GM12878 (cell line): Measurements from ENCODE around the gene MAK. TPM values are rescaled to one million over a fixed set of nuclear protein-coding genes. Genes with fewer than 3 reads are reported as not detected.
A peak's percentile ranks its signal among the peaks of the same experiment; 100 is the strongest.

Experiments used
- BACH1 ChIP-seq: fragments of 450-650 bp; IDR thresholded peaks from 2 replicates; pipeline ENCODE4 v1.6.1; 2017; ENCODE audit warnings: mild to moderate bottlenecking, borderline replicate concordance
- BHLHE40 ChIP-seq, 2 experiments: fragments of 450-650 bp in 1 of 2; IDR thresholded peaks; 2 replicates each; pipeline ENCODE4 v1.6.1; 2011 to 2017; ENCODE audit warnings: low read depth in 2 of 2, borderline replicate concordance in 1 of 2, improper control_type of control experiment in 1 of 2, low read length in 1 of 2, mild to moderate bottlenecking in 1 of 2
- CEBPB ChIP-seq, 2 experiments: fragments of 150-350 bp in 1 of 2; IDR thresholded peaks; 2 replicates each; pipeline ENCODE4 v1.6.1; 2012 to 2014; ENCODE audit warnings: low read depth in 2 of 2, low read length in 2 of 2, borderline replicate concordance in 1 of 2, inconsistent platforms in 1 of 2
- DPF2 ChIP-seq: fragments of 450-650 bp; IDR thresholded peaks from 2 replicates; pipeline ENCODE4 v1.6.1; 2017; ENCODE audit warnings: mild to moderate bottlenecking
- EED ChIP-seq: sonication (generic); IDR thresholded peaks from 2 replicates; pipeline ENCODE4 v1.6.1; 2016; ENCODE audit warnings: antibody characterized with exemption, low read depth
- FOXK2 ChIP-seq: fragments of 450-650 bp; IDR thresholded peaks from 2 replicates; pipeline ENCODE4 v1.6.1; 2017; ENCODE audit warnings: mild to moderate bottlenecking, moderate library complexity
- HDAC6 ChIP-seq: fragments of 200-600 bp; sonication (generic); IDR thresholded peaks from one replicate; pipeline ENCODE4 v1.8.0; 2017; ENCODE audit warnings: antibody characterized with exemption; ENCODE audit not compliant: unreplicated experiment
- KDM1A ChIP-seq: fragments of 200-600 bp; sonication (generic); IDR thresholded peaks from 2 replicates; pipeline ENCODE4 v1.6.1; 2016; ENCODE audit warnings: borderline replicate concordance
- MTA3 ChIP-seq: IDR thresholded peaks from 2 replicates; pipeline ENCODE4 v1.6.1; 2012; ENCODE audit warnings: low read length, inconsistent platforms, borderline replicate concordance
- MYB ChIP-seq: fragments of 150-350 bp; IDR thresholded peaks from 2 replicates; pipeline ENCODE4 v1.6.1; 2014; ENCODE audit warnings: mild to moderate bottlenecking, low read depth, low read length, borderline replicate concordance
- NRF1 ChIP-seq: conservative IDR thresholded peaks from 2 replicates; pipeline ENCODE4 v1.6.1; 2011; ENCODE audit warnings: mild to moderate bottlenecking, low read depth, low read length, improper control_type of control experiment
- PAX8 ChIP-seq: fragments of 450-650 bp; IDR thresholded peaks from 2 replicates; pipeline ENCODE4 v1.6.1; 2017; ENCODE audit warnings: mild to moderate bottlenecking, moderate library complexity
- PML ChIP-seq: IDR thresholded peaks from 2 replicates; pipeline ENCODE4 v1.6.1; 2012; ENCODE audit warnings: low read length, inconsistent platforms
- POLR2AphosphoS5 ChIP-seq: IDR thresholded peaks from 2 replicates; pipeline ENCODE4 v1.6.1; 2011; ENCODE audit warnings: mild to moderate bottlenecking, low read length, inconsistent platforms
- RB1 ChIP-seq: fragments of 450-650 bp; formaldehyde crosslinking; IDR thresholded peaks from 2 replicates; pipeline ENCODE4 v1.6.1; 2017; ENCODE audit warnings: mild to moderate bottlenecking, borderline replicate concordance
- RBBP5 ChIP-seq: fragments of 200-600 bp; sonication (generic); conservative IDR thresholded peaks from 2 replicates; pipeline ENCODE4 v1.6.1; 2016
- RFX5 ChIP-seq: IDR thresholded peaks from 2 replicates; pipeline ENCODE4 v1.6.1; 2011; ENCODE audit warnings: low read depth, low read length, improper control_type of control experiment
- SUPT20H ChIP-seq: IDR thresholded peaks from 2 replicates; pipeline ENCODE4 v1.6.1; 2011; ENCODE audit warnings: low read depth, mild to moderate bottlenecking, low read length, moderate library complexity, borderline replicate concordance; ENCODE audit not compliant: control insufficient read depth
- TBL1XR1 ChIP-seq: IDR thresholded peaks from 2 replicates; pipeline ENCODE4 v1.6.1; 2012; ENCODE audit warnings: low read depth, low read length, improper control_type of control experiment
- ZSCAN29 ChIP-seq: fragments of 450-650 bp; IDR thresholded peaks from 2 replicates; pipeline ENCODE4 v1.6.1; 2017; ENCODE audit warnings: mild to moderate bottlenecking, moderate library complexity
- polyA plus RNA-seq, 11 experiments: library from polyadenylated mRNA; depleted of rRNA in 4 of 11; unstranded in 6 of 11; stranded (reverse) in 5 of 11; fragments of >200 nt; fragmentation: Nextera tagmentation in 4 of 11; fragmentation: Illumina TruSeq in 1 of 11; extraction: Ambion mirVana in 4 of 11; extraction: Trizol in 1 of 11; gene quantifications; 1 replicate in 1 of 11; 2 replicates in 10 of 11; pipeline versions ENCODE4 v1.2.1 to v1.2.3, GENCODE V29; 2011 to 2016; ENCODE audit warnings: inconsistent platforms in 2 of 11, missing spikeins in 2 of 11, low read depth in 1 of 11
- total RNA-seq, 4 experiments: library from RNA; depleted of rRNA in 3 of 4; stranded (reverse); fragments of >200 nt in 3 of 4; fragmentation: Illumina TruSeq in 1 of 4; extraction: Trizol in 1 of 4; gene quantifications; 2 replicates each; pipeline versions ENCODE4 v1.2.1 to v1.2.3, GENCODE V29; 2013 to 2021
- TF ChIP-seq, protein P1 (sequence below): fragments of 150-350 bp; IDR thresholded peaks from 2 replicates; pipeline ENCODE4 v1.6.1; 2014; ENCODE audit warnings: mild to moderate bottlenecking, low read depth, low read length
- TF ChIP-seq, protein P2 (sequence below): fragments of 450-650 bp; IDR thresholded peaks from 2 replicates; pipeline ENCODE4 v1.6.1; 2016; ENCODE audit warnings: mild to moderate bottlenecking, moderate library complexity, borderline replicate concordance
- TF ChIP-seq, protein P3 (sequence below): fragments of 450-650 bp; conservative IDR thresholded peaks from 2 replicates; pipeline ENCODE4 v1.6.1; 2017; ENCODE audit warnings: mild to moderate bottlenecking, moderate library complexity
- TF ChIP-seq, protein P4 (sequence below): IDR thresholded peaks from 2 replicates; pipeline ENCODE4 v1.6.1; 2011; ENCODE audit warnings: low read depth, mild to moderate bottlenecking, low read length, moderate library complexity, borderline replicate concordance; ENCODE audit errors: extremely low read depth

The MAK gene
- total and polyA plus RNA-seq, 10 of the 15 experiments (the other 5 are each of a cell fraction or from before 2014, with no cell fraction given) = 0.01 to 0.90 (median 0.13) TPM; not detected in 1

DNA sequence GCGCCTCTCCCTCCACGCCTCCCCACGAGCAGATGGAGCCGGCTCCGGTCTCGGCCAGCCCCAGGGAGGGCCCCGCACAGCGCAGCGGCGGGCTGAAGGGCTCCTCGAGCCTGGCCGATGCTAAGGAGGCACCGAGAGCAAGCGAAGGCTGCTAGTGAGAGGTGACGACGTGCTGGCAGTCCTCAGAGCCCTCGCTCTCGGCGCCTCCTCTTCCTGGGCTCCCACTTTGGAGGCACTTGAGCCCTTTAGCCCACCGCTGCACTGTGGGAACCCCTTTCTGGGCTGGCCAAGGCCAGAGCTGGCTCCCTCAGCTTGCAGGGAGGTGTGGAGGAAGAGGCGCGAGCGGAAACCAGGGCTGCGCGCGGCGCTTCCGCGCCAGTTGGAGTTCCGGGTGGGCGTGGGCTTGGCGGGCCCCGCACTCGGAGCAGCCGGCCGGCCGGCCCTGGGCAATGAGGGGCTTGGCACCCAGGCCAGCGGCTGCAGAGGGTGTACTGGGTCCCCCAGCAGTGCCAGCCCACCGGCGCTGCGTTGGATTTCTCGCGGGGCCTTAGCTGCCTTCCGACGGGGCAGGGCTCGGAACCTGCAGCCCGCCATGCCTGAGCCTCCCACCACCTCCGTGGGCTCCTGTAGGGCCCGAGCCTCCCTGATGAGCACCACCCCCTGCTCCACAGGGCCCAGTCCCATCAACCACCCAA, 117.9 kb downstream of the MAK start (continued):
- TF ChIP-seq, protein P1, sequence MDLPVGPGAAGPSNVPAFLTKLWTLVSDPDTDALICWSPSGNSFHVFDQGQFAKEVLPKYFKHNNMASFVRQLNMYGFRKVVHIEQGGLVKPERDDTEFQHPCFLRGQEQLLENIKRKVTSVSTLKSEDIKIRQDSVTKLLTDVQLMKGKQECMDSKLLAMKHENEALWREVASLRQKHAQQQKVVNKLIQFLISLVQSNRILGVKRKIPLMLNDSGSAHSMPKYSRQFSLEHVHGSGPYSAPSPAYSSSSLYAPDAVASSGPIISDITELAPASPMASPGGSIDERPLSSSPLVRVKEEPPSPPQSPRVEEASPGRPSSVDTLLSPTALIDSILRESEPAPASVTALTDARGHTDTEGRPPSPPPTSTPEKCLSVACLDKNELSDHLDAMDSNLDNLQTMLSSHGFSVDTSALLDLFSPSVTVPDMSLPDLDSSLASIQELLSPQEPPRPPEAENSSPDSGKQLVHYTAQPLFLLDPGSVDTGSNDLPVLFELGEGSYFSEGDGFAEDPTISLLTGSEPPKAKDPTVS = no peak
- no peak for TF ChIP-seq FOXK2
- TF ChIP-seq, protein P2, sequence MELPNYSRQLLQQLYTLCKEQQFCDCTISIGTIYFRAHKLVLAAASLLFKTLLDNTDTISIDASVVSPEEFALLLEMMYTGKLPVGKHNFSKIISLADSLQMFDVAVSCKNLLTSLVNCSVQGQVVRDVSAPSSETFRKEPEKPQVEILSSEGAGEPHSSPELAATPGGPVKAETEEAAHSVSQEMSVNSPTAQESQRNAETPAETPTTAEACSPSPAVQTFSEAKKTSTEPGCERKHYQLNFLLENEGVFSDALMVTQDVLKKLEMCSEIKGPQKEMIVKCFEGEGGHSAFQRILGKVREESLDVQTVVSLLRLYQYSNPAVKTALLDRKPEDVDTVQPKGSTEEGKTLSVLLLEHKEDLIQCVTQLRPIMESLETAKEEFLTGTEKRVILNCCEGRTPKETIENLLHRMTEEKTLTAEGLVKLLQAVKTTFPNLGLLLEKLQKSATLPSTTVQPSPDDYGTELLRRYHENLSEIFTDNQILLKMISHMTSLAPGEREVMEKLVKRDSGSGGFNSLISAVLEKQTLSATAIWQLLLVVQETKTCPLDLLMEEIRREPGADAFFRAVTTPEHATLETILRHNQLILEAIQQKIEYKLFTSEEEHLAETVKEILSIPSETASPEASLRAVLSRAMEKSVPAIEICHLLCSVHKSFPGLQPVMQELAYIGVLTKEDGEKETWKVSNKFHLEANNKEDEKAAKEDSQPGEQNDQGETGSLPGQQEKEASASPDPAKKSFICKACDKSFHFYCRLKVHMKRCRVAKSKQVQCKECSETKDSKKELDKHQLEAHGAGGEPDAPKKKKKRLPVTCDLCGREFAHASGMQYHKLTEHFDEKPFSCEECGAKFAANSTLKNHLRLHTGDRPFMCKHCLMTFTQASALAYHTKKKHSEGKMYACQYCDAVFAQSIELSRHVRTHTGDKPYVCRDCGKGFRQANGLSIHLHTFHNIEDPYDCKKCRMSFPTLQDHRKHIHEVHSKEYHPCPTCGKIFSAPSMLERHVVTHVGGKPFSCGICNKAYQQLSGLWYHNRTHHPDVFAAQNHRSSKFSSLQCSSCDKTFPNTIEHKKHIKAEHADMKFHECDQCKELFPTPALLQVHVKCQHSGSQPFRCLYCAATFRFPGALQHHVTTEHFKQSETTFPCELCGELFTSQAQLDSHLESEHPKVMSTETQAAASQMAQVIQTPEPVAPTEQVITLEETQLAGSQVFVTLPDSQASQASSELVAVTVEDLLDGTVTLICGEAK = peak; percentile 28; the same call in 1 of the 2 replicates
- TF ChIP-seq MTA3 = no peak
- TF ChIP-seq EED = no peak
- TF ChIP-seq RFX5 = no peak
- no peak for TF ChIP-seq NRF1
- no peak for TF ChIP-seq PAX8
- TF ChIP-seq RBBP5 = no peak
- no peak for TF ChIP-seq CEBPB (IDR thresholded peaks at IDR 0.05; ENCODE audit: borderline replicate concordance in 1 of 2, low read depth in 2 of 2, low read length in 2 of 2)
- no peak for TF ChIP-seq MYB
- TF ChIP-seq POLR2AphosphoS5 = peak; percentile 46; the same call in 1 of the 2 replicates
- 0 out of 2 replicates have a peak, but pooled peaks have one; percentile 41 for TF ChIP-seq PML
- no peak for TF ChIP-seq HDAC6
- no peak for TF ChIP-seq ZSCAN29
- 0 out of 4 replicates have a peak, but pooled peaks of 1 of the 2 experiments have one; percentile 4 for TF ChIP-seq BHLHE40 (IDR thresholded peaks at IDR 0.05; ENCODE audit: borderline replicate concordance in 1 of 2, low read depth in 2 of 2, low read length in 1 of 2)
- TF ChIP-seq TBL1XR1 = no peak
- TF ChIP-seq KDM1A = no peak
- TF ChIP-seq, protein P3, sequence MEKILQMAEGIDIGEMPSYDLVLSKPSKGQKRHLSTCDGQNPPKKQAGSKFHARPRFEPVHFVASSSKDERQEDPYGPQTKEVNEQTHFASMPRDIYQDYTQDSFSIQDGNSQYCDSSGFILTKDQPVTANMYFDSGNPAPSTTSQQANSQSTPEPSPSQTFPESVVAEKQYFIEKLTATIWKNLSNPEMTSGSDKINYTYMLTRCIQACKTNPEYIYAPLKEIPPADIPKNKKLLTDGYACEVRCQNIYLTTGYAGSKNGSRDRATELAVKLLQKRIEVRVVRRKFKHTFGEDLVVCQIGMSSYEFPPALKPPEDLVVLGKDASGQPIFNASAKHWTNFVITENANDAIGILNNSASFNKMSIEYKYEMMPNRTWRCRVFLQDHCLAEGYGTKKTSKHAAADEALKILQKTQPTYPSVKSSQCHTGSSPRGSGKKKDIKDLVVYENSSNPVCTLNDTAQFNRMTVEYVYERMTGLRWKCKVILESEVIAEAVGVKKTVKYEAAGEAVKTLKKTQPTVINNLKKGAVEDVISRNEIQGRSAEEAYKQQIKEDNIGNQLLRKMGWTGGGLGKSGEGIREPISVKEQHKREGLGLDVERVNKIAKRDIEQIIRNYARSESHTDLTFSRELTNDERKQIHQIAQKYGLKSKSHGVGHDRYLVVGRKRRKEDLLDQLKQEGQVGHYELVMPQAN = peak; percentile 30
- no peak for TF ChIP-seq BACH1
- TF ChIP-seq, protein P4, sequence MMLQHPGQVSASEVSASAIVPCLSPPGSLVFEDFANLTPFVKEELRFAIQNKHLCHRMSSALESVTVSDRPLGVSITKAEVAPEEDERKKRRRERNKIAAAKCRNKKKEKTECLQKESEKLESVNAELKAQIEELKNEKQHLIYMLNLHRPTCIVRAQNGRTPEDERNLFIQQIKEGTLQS = no peak
- TF ChIP-seq DPF2 = no peak
- TF ChIP-seq SUPT20H = no peak
- TF ChIP-seq RB1 = no peak
